ENCODE measurements around the gene DYNLRB1.

Gene DYNLRB1

GRCh38 chr20:34500823-34501222 lies 15.4 kb upstream of the DYNLRB1 start:
- H3K9me3 ChIP-seq (ENCODE audit: insufficient read depth, low read depth, low read length), result peaks cover 12% of the 10 kb centered on the region
- H3K79me2 ChIP-seq (ENCODE audit: insufficient read depth, low read length), result peaks cover 6% of the 10 kb centered on the region; the same call in 1 of the 2 replicates
- peaks cover 66% of the 10 kb centered on the region for H3K36me3 ChIP-seq (ENCODE audit: insufficient read depth, low read length)
- no peaks in the 10 kb centered on the region for H4K20me1 ChIP-seq (ENCODE audit: insufficient read depth, low read length, poor library complexity, severe bottlenecking)
- H2AFZ ChIP-seq (ENCODE audit: low read length), result no peak overlapping the region
- H3K4me3 ChIP-seq (ENCODE audit: low read length, poor library complexity, severe bottlenecking), result no peak overlapping the region
- no peaks in the 10 kb centered on the region for H3K9me2 ChIP-seq (replicated peaks; ENCODE audit: low read depth, low read length)
- no peak overlapping the region for H3K9ac ChIP-seq (ENCODE audit: low read depth, low read length, poor library complexity, severe bottlenecking)
- H3F3A ChIP-seq (ENCODE audit: low read depth), result no peaks in the 10 kb centered on the region
- no peak for TF ChIP-seq EZH2phosphoT487 (IDR thresholded peaks at IDR 0.05; ENCODE audit: borderline replicate concordance)
- TF ChIP-seq, protein P1, sequence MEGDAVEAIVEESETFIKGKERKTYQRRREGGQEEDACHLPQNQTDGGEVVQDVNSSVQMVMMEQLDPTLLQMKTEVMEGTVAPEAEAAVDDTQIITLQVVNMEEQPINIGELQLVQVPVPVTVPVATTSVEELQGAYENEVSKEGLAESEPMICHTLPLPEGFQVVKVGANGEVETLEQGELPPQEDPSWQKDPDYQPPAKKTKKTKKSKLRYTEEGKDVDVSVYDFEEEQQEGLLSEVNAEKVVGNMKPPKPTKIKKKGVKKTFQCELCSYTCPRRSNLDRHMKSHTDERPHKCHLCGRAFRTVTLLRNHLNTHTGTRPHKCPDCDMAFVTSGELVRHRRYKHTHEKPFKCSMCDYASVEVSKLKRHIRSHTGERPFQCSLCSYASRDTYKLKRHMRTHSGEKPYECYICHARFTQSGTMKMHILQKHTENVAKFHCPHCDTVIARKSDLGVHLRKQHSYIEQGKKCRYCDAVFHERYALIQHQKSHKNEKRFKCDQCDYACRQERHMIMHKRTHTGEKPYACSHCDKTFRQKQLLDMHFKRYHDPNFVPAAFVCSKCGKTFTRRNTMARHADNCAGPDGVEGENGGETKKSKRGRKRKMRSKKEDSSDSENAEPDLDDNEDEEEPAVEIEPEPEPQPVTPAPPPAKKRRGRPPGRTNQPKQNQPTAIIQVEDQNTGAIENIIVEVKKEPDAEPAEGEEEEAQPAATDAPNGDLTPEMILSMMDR (conservative IDR thresholded peaks at IDR 0.05; ENCODE audit: low read length), result no peak
- H3K4me2 ChIP-seq (ENCODE audit: low read depth, low read length, poor library complexity, severe bottlenecking), result no peak overlapping the region
- H3K27me3 ChIP-seq (ENCODE audit: insufficient read depth, low read length, poor library complexity, severe bottlenecking), result no peaks in the 10 kb centered on the region
- H3K4me1 ChIP-seq (ENCODE audit: insufficient read depth, low read length, poor library complexity, severe bottlenecking), result no peaks in the 10 kb centered on the region

DNA sequence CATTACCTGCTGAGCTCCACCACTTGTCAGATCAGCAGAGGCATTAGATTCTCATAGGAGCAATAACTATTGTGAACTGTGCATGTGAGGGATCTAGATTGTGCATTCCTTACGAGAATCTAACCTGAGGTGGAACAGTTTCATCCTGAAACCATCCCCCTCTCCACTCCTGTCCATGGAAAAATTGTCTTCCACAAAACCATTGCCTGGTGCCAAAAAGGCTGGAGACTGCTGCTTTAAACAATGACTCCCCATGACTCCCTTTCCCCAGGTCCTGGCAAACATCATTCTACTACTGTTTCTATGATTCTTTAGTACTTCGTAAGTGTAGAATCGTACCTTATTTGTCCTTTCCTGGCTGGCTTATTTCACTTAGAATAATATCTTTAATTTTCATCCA lies 9.7 kb upstream of the DYNLRB1 start:
- no peaks in the 10 kb centered on the region for H3K27me3 ChIP-seq (ENCODE audit: insufficient read depth, low read length, poor library complexity, severe bottlenecking)
- H3K4me2 ChIP-seq (ENCODE audit: low read depth, low read length, poor library complexity, severe bottlenecking), result no peak overlapping the region
- no peak overlapping the region for H2AFZ ChIP-seq (ENCODE audit: low read length)
- no peak overlapping the region for H3K9ac ChIP-seq (ENCODE audit: low read depth, low read length, poor library complexity, severe bottlenecking)
- peaks cover 66% of the 10 kb centered on the region for H3K36me3 ChIP-seq (ENCODE audit: insufficient read depth, low read length)
- H3F3A ChIP-seq (ENCODE audit: low read depth), result no peaks in the 10 kb centered on the region
- H3K4me3 ChIP-seq (ENCODE audit: low read length, poor library complexity, severe bottlenecking), result no peak overlapping the region
- H3K9me3 ChIP-seq (ENCODE audit: insufficient read depth, low read depth, low read length), result no peaks in the 10 kb centered on the region
- H3K4me1 ChIP-seq (ENCODE audit: insufficient read depth, low read length, poor library complexity, severe bottlenecking), result no peaks in the 10 kb centered on the region
- no peaks in the 10 kb centered on the region for H4K20me1 ChIP-seq (ENCODE audit: insufficient read depth, low read length, poor library complexity, severe bottlenecking)
- H3K79me2 ChIP-seq (ENCODE audit: insufficient read depth, low read length), result no peaks in the 10 kb centered on the region
- no peak for TF ChIP-seq EZH2phosphoT487 (IDR thresholded peaks at IDR 0.05; ENCODE audit: borderline replicate concordance)
- TF ChIP-seq, protein P1 (conservative IDR thresholded peaks at IDR 0.05; ENCODE audit: low read length), result no peak
- no peaks in the 10 kb centered on the region for H3K9me2 ChIP-seq (replicated peaks; ENCODE audit: low read depth, low read length)

GRCh38 chr20:34507702-34508413 lies 8.4 kb upstream of the DYNLRB1 start:
- Histone ChIP-seq H3F3A (ENCODE audit: low read depth) (no peaks in the 10 kb centered on the region), H3K4me2 (ENCODE audit: low read depth, low read length, poor library complexity, severe bottlenecking) (no peak overlapping the region), H3K9ac (ENCODE audit: low read depth, low read length, poor library complexity, severe bottlenecking) (no peak overlapping the region), H3K9me3 (ENCODE audit: insufficient read depth, low read depth, low read length) (no peaks in the 10 kb centered on the region), H3K9me2 (replicated peaks; ENCODE audit: low read depth, low read length) (no peaks in the 10 kb centered on the region), H3K79me2 (ENCODE audit: insufficient read depth, low read length) (no peaks in the 10 kb centered on the region), H3K36me3 (ENCODE audit: insufficient read depth, low read length) (peaks cover 59% of the 10 kb centered on the region), H3K4me1 (ENCODE audit: insufficient read depth, low read length, poor library complexity, severe bottlenecking) (no peaks in the 10 kb centered on the region), H4K20me1 (ENCODE audit: insufficient read depth, low read length, poor library complexity, severe bottlenecking) (no peaks in the 10 kb centered on the region), H3K27me3 (ENCODE audit: insufficient read depth, low read length, poor library complexity, severe bottlenecking) (no peaks in the 10 kb centered on the region), H2AFZ (ENCODE audit: low read length) (no peak overlapping the region), H3K4me3 (ENCODE audit: low read length, poor library complexity, severe bottlenecking) (no peak overlapping the region)
- TF ChIP-seq, protein P1 (conservative IDR thresholded peaks at IDR 0.05; ENCODE audit: low read length), result no peak
- no peak for TF ChIP-seq EZH2phosphoT487 (IDR thresholded peaks at IDR 0.05; ENCODE audit: borderline replicate concordance)

Measured in Loucy (cell line).